ENCODE measurements around the gene GON4L. TPM values are rescaled to one million over a fixed set of nuclear protein-coding genes. Genes with fewer than 3 reads are reported as not detected.

GON4L gene
- total RNA-seq, 1 experiment from 2014 or later: 53.4 TPM

DNA sequence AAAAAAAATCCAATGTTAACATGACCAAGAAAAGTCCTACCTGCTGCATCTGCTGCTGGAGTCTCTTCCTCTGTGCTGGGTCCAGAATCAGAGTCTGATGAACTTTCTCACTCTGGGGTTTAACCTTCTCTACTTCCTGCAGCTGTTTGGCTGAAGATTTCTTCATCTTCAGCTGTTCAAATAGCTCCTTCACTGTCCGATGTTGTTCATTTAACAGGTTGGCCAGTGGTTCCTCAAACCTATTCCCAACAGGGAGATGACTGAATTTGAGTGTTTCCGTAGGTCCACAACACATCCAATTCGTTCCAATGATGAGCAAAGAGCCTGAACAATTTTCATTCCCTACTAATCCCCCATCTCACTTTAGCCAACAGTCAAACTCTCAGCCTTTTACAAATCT, 79.4 kb downstream of the GON4L start:
- H3K56ac ChIP-seq (ENCODE audit: insufficient read length, low read depth, low read length): no peak overlapping the region
- H3K4me3 Mint-ChIP-seq: no peak overlapping the region
- H2BK5ac ChIP-seq (ENCODE audit: insufficient read length, low read length): no peak overlapping the region
- H3K9me3 Mint-ChIP-seq: no peaks in the 10 kb centered on the region
- no peak overlapping the region for H4K5ac ChIP-seq (ENCODE audit: insufficient read length, low read depth, low read length)
- H2BK120ac ChIP-seq (ENCODE audit: low read depth, low read length, poor library complexity, severe bottlenecking): no peak overlapping the region
- H3K79me1 ChIP-seq (ENCODE audit: insufficient read depth, low read depth, low read length, poor library complexity, severe bottlenecking): no peaks in the 10 kb centered on the region
- no peaks in the 10 kb centered on the region for H3K9me3 ChIP-seq (ENCODE audit: control insufficient read depth, low read depth, low read length)
- no peak overlapping the region for H3K27ac ChIP-seq (ENCODE audit: insufficient read length, low read depth, low read length)
- no peak overlapping the region for H4K8ac ChIP-seq (replicated peaks; ENCODE audit: insufficient read length, low read depth, low read length)
- H3K27me3 ChIP-seq (ENCODE audit: insufficient read depth, low read length): no peaks in the 10 kb centered on the region
- no peaks in the 10 kb centered on the region for H3K4me1 Mint-ChIP-seq
- no peaks in the 10 kb centered on the region for H3K79me2 ChIP-seq (ENCODE audit: insufficient read depth, low read length)
- no peaks in the 10 kb centered on the region for H4K20me1 ChIP-seq (ENCODE audit: control insufficient read depth, insufficient read depth, insufficient read length)
- no peak overlapping the region; a peak in 1 of 7 replicates for H3K27ac Mint-ChIP-seq
- no CpG with 5 or more reads among the region's 3 CpGs for WGBS (ENCODE audit: extremely low coverage, insufficient read length, low lambda C conversion rate)
- H3K4me2 ChIP-seq (ENCODE audit: insufficient read depth, insufficient read length, low read length): no peak overlapping the region
- peaks cover 29 to 64% (median 56%) of the 10 kb centered on the region in 3 experiments; a peak in 6 of 7 replicates for H3K36me3 Mint-ChIP-seq (ENCODE audit: insufficient read depth in 1 of 3, low read depth in 3 of 3)
- TF ChIP-seq, protein P1, sequence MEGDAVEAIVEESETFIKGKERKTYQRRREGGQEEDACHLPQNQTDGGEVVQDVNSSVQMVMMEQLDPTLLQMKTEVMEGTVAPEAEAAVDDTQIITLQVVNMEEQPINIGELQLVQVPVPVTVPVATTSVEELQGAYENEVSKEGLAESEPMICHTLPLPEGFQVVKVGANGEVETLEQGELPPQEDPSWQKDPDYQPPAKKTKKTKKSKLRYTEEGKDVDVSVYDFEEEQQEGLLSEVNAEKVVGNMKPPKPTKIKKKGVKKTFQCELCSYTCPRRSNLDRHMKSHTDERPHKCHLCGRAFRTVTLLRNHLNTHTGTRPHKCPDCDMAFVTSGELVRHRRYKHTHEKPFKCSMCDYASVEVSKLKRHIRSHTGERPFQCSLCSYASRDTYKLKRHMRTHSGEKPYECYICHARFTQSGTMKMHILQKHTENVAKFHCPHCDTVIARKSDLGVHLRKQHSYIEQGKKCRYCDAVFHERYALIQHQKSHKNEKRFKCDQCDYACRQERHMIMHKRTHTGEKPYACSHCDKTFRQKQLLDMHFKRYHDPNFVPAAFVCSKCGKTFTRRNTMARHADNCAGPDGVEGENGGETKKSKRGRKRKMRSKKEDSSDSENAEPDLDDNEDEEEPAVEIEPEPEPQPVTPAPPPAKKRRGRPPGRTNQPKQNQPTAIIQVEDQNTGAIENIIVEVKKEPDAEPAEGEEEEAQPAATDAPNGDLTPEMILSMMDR (conservative IDR thresholded peaks at IDR 0.05): no peak
- H3K27me3 Mint-ChIP-seq (ENCODE audit: low read depth): no peaks in the 10 kb centered on the region
- H2BK12ac ChIP-seq (ENCODE audit: insufficient read length, low read depth, low read length): no peak overlapping the region
- no peak overlapping the region for H3T11ph ChIP-seq (ENCODE audit: low read length)
- H4K91ac ChIP-seq (ENCODE audit: insufficient read length, low read depth, low read length): no peak overlapping the region
- H3K18ac ChIP-seq (ENCODE audit: insufficient read length, low read depth, low read length): no peak overlapping the region
- H3K14ac ChIP-seq (ENCODE audit: insufficient read depth, low read length): no peak overlapping the region
- no peak for DNase-seq
- H2AFZ ChIP-seq (ENCODE audit: low read length): no peak overlapping the region
- H2AK5ac ChIP-seq (ENCODE audit: insufficient read length, low read length): no peak overlapping the region
- no peak overlapping the region for H2BK15ac ChIP-seq (ENCODE audit: low read depth, low read length)
- no peak overlapping the region for H3K4ac ChIP-seq (ENCODE audit: low read depth, low read length)
- H3K23ac ChIP-seq (ENCODE audit: insufficient read length, low read depth, low read length): no peak overlapping the region
- H3K9ac ChIP-seq (ENCODE audit: extremely low read depth, insufficient read length, low read length): no peak overlapping the region
- H3K23me2 ChIP-seq (ENCODE audit: insufficient read length, low read depth, low read length, poor library complexity, severe bottlenecking): no peaks in the 10 kb centered on the region
- H3K4me1 ChIP-seq (ENCODE audit: insufficient read depth, low read length): no peaks in the 10 kb centered on the region
- no peak overlapping the region for H2BK20ac ChIP-seq (ENCODE audit: low read depth, low read length, poor library complexity, severe bottlenecking)
